SW 1271 (cell line): ENCODE data around the gene SLC2A8.

Source experiments
- DNase-seq, 2 experiments: peaks; one replicate each; lab custom pipeline; 2025; lab: John Stamatoyannopoulos, UW

Gene SLC2A8

GRCh38 chr9:127382541-127382940 lies 14.4 kb upstream of the SLC2A8 start:
- no peak for DNase-seq

- no peak for DNase-seq
Observed at GRCh38 chr9:127384016-127384730, 12.8 kb upstream of the SLC2A8 start.

- no peak for DNase-seq
Observed at GRCh38 chr9:127384901-127385300, 12.1 kb upstream of the SLC2A8 start.

GRCh38 chr9:127386249-127386648 lies 10.7 kb upstream of the SLC2A8 start:
- DNase-seq = no peak

GRCh38 chr9:127386981-127387380 lies 10.0 kb upstream of the SLC2A8 start:
- no peak for DNase-seq

GRCh38 chr9:127388037-127388855 lies 8.7 kb upstream of the SLC2A8 start:
- peak; percentile 45 to 73 for DNase-seq

GRCh38 chr9:127388856-127389238 lies 8.1 kb upstream of the SLC2A8 start:
- DNase-seq = no peak

- DNase-seq = no peak
Observed at GRCh38 chr9:127389381-127390247, 7.4 kb upstream of the SLC2A8 start.

- DNase-seq = no peak
Observed at GRCh38 chr9:127390248-127390545, 6.8 kb upstream of the SLC2A8 start.

GRCh38 chr9:127390563-127390962 lies 6.4 kb upstream of the SLC2A8 start:
- DNase-seq = no peak

GRCh38 chr9:127392166-127392565 lies 4.8 kb upstream of the SLC2A8 start:
- DNase-seq = no peak

GRCh38 chr9:127392976-127393375 lies 4.0 kb upstream of the SLC2A8 start:
- no peak for DNase-seq

GRCh38 chr9:127393645-127394044 lies 3.3 kb upstream of the SLC2A8 start:
- no peak for DNase-seq

- no peak for DNase-seq
Observed at GRCh38 chr9:127395497-127396252, 1.3 kb upstream of the SLC2A8 start.

- DNase-seq = no peak
Observed at GRCh38 chr9:127396253-127396807, 639 bp upstream of the SLC2A8 start.

GRCh38 chr9:127397646-127398274 lies 791 bp downstream of the SLC2A8 start:
- DNase-seq = peak; percentile 21 to 37

- DNase-seq = no peak
Observed at GRCh38 chr9:127398275-127398647, 1.3 kb downstream of the SLC2A8 start.

GRCh38 chr9:127398715-127399400 lies 1.9 kb downstream of the SLC2A8 start:
- no peak for DNase-seq

- no peak for DNase-seq
Observed at GRCh38 chr9:127399736-127400269, 2.8 kb downstream of the SLC2A8 start.

- DNase-seq = no peak
Observed at GRCh38 chr9:127402401-127403090, 5.6 kb downstream of the SLC2A8 start.
